GM19328 (cell line): ENCODE measurements around the gene CNTRL.
"Not testable (repeated sequence)": the region's sequence is repeated elsewhere in the genome, so short reads cannot be mapped to it uniquely, and the experiment has no call there.

ENCODE experiments used
- ATAC-seq: cut with Tn5 transposase; IDR thresholded peaks from one replicate; pipeline ENCODE4 v1.9.1; 2021; ENCODE audit warnings: mild to moderate bottlenecking, moderate library complexity; ENCODE audit not compliant: unreplicated experiment

Gene CNTRL

GRCh38 chr9:121125590-121125989 is 50.8 kb downstream of the CNTRL start:
- no peak for ATAC-seq

GRCh38 chr9:121129384-121129783 is 54.6 kb downstream of the CNTRL start:
- ATAC-seq, result not testable (repeated sequence)

DNA sequence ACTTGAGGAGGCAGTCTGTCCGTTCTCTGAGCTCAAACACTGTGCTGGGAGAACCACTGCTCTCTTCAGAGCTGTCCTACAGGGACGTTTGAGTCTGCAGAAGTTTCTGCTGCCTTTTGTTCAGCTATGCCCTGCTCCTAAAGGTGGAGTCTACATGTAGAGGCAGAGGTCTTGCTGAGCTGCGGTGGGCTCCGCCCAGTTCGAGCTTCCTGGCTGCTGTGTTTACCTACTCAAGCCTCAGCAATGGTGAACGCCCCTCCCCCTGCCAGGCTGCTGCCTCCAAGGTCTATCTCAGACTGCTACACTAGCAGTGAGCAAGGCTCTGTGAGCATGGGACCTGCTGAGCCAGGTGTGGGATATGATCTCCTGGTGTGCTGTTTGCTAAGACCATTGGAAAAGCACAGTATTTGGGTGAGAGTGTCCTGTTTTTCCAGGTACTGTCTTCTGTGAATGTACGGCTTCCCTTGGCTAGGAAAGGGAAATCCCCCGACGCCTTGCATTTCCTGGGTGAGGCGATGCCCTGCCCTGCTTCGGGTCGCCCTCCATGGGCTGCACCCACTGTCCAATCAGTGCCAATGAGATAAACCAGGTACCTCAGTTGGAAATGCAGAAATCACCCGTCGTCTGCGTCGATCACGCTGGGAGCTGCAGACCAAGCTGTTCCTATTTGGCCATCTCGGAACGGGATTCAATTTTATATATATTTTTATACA is 58.5 kb downstream of the CNTRL start:
- ATAC-seq, result no peak

DNA sequence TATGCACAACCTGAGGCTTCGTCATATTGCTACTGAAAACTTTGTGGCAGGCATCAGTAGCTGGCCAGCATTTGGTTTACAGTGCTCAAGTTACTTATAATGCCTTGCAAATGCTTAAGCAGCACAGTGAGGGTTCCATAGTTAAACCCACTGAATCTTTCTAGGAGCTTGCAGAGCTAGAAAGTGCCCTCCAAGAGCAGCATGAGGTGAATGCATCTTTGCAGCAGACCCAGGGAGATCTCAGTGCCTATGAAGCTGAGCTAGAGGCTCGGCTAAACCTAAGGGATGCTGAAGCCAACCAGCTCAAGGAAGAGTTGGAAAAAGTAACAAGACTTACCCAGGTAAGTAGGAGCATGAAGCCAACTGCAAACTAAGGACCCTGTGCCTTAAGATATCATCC is 60.9 kb downstream of the CNTRL start:
- ATAC-seq, result no peak

- ATAC-seq, result no peak
Measured at GRCh38 chr9:121138561-121138960, 63.8 kb downstream of the CNTRL start.

DNA sequence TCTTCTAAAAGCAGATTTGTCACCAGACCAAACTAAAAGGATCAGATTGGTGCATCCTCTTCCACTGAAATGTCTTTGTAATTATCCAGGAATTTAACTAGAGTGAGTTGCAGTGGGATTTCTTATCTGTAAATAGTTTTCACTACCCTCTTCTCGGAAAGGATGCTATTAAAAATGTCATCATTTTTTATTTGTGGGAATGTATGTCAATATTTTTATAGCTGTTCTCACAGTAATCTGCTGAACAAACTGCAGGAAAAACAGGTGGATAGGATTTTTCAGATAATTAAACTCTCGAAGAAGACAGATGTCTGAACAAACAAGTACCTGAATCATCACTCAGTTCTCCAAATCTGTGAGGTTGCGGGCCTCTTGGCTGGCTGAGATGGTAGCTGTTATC is 64.2 kb downstream of the CNTRL start:
- ATAC-seq, result no peak

GRCh38 chr9:121140162-121140561 is 65.4 kb downstream of the CNTRL start:
- no peak for ATAC-seq

GRCh38 chr9:121141306-121141705 is 66.6 kb downstream of the CNTRL start:
- no peak for ATAC-seq

DNA sequence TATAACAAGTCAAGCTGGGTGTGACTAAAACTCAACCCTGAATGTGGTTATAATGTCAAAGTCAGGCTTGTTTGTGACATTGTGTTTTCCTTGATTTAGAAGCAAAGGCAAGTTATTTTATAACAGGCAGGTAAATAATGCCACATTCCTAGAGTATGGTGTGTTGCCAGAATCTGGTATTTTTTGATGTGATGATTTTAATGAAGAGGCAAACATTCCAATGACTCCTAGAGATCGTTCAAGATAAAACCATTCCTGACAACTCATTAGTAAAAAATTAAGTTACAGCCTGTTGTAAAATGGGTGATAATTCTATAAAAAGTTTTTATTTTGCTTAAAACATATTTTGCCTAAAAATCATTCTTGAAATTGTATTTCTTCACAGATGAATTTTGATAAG is 67.0 kb downstream of the CNTRL start:
- ATAC-seq, result no peak

- ATAC-seq, result no peak
Measured at GRCh38 chr9:121143771-121144170, 69.0 kb downstream of the CNTRL start.

DNA sequence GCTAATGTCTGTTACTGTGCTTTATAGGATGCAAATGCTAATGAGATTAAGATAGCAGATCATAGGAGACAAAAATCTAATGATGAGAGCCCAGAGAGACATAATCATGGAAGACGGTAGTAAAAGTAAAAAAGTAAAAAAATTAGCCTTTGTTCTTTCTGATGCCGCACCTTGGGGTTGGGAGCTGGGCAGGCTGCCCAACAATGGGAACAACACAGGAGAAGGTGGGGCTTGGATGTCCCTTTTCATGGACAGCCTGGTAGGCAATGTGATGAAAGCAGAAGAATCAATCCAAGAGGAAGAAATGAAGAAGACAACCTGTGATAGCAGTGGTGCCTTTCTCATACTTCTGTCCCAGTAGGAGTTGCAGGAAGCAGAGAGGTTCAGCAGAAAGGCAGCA is 69.7 kb downstream of the CNTRL start:
- ATAC-seq, result no peak

GRCh38 chr9:121150188-121150587 is 75.4 kb downstream of the CNTRL start:
- ATAC-seq, result no peak

- no peak for ATAC-seq
Measured at GRCh38 chr9:121153642-121154041, 78.9 kb downstream of the CNTRL start.

GRCh38 chr9:121154782-121155181 is 80.0 kb downstream of the CNTRL start:
- ATAC-seq, result no peak

DNA sequence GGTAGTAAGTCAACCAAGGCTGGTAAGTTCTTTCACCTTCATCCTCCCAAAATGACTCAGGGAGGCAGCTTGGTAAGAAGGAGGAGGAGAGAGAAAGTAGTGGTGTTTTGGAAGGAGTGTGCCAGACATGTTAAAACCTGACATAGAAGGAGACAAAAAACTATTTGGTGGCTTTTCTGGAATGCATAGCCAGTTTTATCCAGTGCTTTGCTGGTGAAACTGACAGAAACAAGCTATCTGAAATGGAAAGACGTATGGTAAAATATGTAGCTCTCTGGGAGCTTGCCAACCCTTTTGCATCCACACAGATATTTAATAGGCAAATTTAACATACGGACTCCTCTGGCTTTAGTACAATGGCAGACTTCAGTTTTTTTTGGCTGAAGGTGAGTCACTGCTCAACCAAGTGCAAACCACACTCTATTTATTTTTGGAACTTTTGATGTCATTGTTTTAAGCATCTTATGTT is 81.5 kb downstream of the CNTRL start:
- ATAC-seq, result peak; percentile 81

GRCh38 chr9:121157939-121158338 is 83.2 kb downstream of the CNTRL start:
- no peak for ATAC-seq

DNA sequence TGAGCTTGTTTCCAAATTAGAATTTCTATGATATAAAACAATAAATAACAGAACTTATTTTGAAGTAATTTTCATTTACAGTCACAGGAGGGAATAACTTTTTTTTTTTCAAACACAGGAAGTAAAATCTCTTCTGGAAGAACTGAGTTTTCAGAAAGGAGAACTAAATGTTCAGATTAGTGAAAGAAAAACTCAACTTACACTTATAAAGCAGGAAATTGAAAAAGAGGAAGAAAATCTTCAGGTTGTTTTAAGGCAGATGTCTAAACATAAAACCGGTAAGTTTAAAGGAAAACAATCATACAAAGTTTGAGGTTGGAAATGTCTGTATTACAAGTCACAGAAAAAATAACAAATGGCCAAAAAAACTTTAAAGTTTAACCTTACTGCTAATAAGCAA is 85.3 kb downstream of the CNTRL start:
- ATAC-seq, result no peak

- ATAC-seq, result no peak
Measured at GRCh38 chr9:121168052-121168451, 93.3 kb downstream of the CNTRL start.

DNA sequence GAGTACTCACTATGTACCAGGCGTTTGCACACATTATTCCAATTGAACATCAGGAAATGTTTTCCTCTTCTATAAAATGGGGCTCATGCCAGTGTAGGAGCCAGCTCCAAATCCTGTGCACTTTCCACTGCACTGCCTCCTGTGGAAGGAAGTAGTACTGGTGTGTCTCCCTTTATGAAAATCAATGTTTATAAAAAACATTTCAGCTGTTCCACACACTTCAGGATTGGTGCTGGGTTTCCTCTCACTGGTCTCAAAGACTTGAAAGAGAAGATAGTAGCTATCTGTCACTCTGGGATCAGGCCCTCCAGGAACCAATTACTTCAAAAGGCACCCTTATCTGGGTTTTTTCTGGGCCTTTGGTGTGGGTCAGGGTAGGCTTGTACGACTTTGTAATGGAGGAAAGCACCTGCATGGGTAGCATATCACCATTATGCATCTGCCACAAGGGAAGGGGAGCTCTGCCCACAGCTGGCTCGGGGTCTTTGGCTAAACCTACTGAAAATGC is 94.4 kb downstream of the CNTRL start:
- no peak for ATAC-seq

GRCh38 chr9:121171236-121171635 is 96.5 kb downstream of the CNTRL start:
- ATAC-seq, result no peak

DNA sequence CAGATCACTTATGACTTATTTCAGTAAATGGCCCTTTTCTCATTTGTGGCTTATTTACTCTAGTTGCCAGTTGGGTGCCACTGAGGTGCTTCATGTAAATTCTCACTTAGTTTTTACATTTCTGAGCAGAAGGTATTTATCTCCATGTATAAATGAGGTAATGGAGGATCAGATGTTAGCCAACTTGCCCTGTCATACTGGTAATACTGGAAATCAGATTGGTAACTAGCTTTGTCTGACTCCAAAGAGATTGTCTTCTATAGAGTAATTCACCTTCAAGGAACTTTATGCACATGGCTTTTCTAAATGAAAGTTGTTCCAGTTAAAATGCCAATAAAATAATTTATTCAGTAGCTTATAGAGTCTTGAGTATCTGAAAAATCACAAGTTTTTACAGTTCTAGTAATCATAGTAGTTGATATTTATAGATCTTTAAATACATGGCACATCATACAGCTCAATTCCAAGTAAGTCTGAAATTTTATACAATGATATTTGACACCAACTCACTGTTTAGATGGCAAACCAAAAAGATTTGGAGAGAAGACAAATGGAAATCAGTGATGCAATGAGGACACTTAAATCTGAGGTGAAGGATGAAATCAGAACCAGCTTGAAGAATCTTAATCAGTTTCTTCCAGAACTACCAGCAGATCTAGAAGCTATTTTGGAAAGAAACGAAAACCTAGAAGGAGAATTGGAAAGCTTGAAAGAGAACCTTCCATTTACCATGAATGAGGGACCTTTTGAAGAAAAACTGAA is 98.2 kb downstream of the CNTRL start:
- no peak for ATAC-seq

GRCh38 chr9:121173501-121173900 is 98.7 kb downstream of the CNTRL start:
- ATAC-seq, result no peak
